Measurements from ENCODE around the gene SLC37A1.
"Not testable (repeated sequence)": the region's sequence is repeated elsewhere in the genome, so short reads cannot be mapped to it uniquely, and the experiment has no call there.

SLC37A1 gene

GRCh38 chr21:42598159-42598735 is 84.6 kb downstream of the SLC37A1 start:
- DNase-seq = no peak

GRCh38 chr21:42599486-42599885 is 85.8 kb downstream of the SLC37A1 start:
- DNase-seq = no peak

- no peak for DNase-seq
Observed at GRCh38 chr21:42599962-42600361, 86.3 kb downstream of the SLC37A1 start.

- DNase-seq = peak; percentile 13
Observed at GRCh38 chr21:42601656-42602055, 88.0 kb downstream of the SLC37A1 start.

- DNase-seq = no peak
Observed at GRCh38 chr21:42607102-42607501, 93.5 kb downstream of the SLC37A1 start.

- no peak for DNase-seq
Observed at GRCh38 chr21:42607525-42608102, 94.0 kb downstream of the SLC37A1 start.

GRCh38 chr21:42608446-42608845 is 94.8 kb downstream of the SLC37A1 start:
- no peak for DNase-seq

- DNase-seq = no peak
Observed at GRCh38 chr21:42609811-42610210, 96.2 kb downstream of the SLC37A1 start.

GRCh38 chr21:42611852-42612251 is 98.2 kb downstream of the SLC37A1 start:
- no peak for DNase-seq

- DNase-seq = no peak
Observed at GRCh38 chr21:42612390-42612789, 98.7 kb downstream of the SLC37A1 start.

- no peak for DNase-seq
Observed at GRCh38 chr21:42613756-42614155, 100.1 kb downstream of the SLC37A1 start.

GRCh38 chr21:42614396-42614795 is 100.7 kb downstream of the SLC37A1 start:
- no peak for DNase-seq

- no peak for DNase-seq
Observed at GRCh38 chr21:42614811-42615351, 101.2 kb downstream of the SLC37A1 start.

GRCh38 chr21:42615377-42615776 is 101.7 kb downstream of the SLC37A1 start:
- DNase-seq = not testable (repeated sequence)

GRCh38 chr21:42615924-42616323 is 102.3 kb downstream of the SLC37A1 start:
- DNase-seq = no peak

GRCh38 chr21:42616446-42616845 is 102.8 kb downstream of the SLC37A1 start:
- DNase-seq = no peak

GRCh38 chr21:42616941-42617340 is 103.3 kb downstream of the SLC37A1 start:
- no peak for DNase-seq

- no peak for DNase-seq
Observed at GRCh38 chr21:42617486-42617885, 103.8 kb downstream of the SLC37A1 start.

GRCh38 chr21:42618707-42619102 is 105.1 kb downstream of the SLC37A1 start:
- no peak for DNase-seq

GRCh38 chr21:42619166-42619565 is 105.5 kb downstream of the SLC37A1 start:
- DNase-seq = no peak

- DNase-seq = no peak
Observed at GRCh38 chr21:42619841-42620240, 106.2 kb downstream of the SLC37A1 start.

- DNase-seq = no peak
Observed at GRCh38 chr21:42621166-42621818, 107.6 kb downstream of the SLC37A1 start.

GRCh38 chr21:42621819-42622177 is 108.1 kb downstream of the SLC37A1 start:
- DNase-seq = no peak

- no peak for DNase-seq
Observed at GRCh38 chr21:42622284-42622683, 108.6 kb downstream of the SLC37A1 start.
